GM18870 (cell line): Measurements from ENCODE around the gene MSI2.

Source experiments
- ATAC-seq: cut with Tn5 transposase; IDR thresholded peaks from one replicate; pipeline ENCODE4 v1.9.1; 2021; ENCODE audit warnings: moderate library complexity; ENCODE audit not compliant: unreplicated experiment

MSI2 gene

DNA sequence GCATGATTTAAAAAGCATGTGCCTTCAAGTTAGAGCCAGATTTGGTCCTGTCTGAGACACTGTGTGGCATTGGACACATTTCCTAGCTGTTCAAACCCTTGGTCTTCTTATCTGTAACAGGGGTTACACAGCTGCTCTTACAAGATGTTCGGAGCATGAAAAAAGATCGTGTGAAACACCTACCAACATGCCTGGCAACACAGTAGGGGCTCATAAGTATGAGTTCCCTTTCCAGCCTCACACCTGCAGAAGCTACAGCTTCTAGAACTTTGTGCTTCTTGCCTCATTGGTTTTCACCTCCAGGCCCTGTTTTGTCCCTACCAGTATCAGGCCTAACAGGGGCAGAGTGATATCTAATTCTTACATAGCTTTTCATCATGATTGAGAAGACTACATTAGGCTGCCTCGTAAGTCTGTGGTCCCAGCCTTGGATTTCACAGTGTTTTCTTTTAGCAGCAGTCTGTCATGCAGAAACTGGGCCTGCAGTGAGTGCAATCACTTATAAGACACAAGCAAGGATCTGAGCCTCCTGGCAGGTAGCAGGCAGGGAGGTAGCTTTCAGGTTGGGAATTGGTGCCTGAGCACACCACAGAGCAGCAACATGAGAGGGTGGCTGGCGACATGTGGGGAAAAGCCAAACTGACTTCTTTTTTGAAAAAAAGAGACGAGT, 410.0 kb downstream of the MSI2 start:
- ATAC-seq: no peak

DNA sequence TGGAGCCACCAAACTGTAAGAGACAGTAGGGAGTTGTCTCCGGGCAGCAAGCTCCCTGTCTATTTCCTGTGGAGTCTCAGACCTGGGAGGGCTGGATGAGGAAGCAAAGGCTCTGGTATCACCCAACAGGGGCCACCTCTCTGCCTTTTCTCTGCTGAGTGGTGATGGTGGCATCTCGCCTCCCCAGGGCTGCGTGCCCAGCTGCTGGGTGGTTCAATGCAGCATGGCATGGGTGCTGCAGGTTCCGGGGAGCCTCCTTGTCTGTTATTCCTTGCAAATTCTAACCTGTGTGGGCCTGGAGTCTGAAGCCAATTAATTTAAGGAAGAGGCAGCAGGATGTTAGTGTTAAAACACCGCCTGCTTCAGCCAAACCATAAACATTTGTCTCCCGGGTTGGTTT, 410.6 kb downstream of the MSI2 start:
- ATAC-seq: no peak

DNA sequence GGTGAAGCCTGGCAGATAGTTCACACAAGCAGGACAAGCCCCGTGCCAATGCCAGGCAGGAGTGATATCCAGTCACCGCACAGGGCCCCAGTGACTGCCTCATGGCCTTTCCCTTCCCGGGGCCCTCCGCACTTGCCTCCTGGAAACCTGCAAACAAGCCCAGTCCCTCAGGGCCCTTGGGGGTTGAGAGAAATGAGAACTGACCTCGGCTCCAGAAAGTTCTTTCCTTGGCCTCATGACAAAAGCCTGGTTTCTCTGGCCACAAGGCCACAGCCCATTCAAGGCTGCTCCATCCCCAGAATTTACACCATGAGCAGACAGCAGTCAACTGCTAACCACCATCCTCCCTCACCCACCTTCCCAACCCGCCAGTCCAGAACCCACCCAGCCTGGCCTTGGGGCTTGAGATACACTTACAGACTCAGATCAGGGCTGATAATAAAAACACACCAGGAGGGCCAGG, 411.2 kb downstream of the MSI2 start:
- ATAC-seq: no peak

DNA sequence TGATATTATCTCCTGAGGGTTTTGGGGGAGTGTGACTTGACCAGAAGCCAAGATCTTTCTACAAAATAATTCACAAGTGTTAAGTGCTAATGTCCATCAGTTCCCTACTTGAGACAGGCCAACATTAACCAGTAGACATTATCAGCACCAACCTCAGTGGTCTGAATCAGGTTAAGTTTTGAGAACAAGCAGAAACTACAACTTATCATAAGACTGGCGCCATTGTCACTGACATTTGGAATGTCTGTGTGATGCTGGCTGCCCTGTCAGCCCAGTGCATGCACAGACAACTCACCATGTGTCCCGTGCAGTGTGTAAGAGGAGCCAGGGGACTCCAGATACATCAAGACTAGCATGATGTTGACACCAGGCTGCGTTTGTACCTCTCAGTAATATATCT, 412.0 kb downstream of the MSI2 start:
- ATAC-seq: no peak

DNA sequence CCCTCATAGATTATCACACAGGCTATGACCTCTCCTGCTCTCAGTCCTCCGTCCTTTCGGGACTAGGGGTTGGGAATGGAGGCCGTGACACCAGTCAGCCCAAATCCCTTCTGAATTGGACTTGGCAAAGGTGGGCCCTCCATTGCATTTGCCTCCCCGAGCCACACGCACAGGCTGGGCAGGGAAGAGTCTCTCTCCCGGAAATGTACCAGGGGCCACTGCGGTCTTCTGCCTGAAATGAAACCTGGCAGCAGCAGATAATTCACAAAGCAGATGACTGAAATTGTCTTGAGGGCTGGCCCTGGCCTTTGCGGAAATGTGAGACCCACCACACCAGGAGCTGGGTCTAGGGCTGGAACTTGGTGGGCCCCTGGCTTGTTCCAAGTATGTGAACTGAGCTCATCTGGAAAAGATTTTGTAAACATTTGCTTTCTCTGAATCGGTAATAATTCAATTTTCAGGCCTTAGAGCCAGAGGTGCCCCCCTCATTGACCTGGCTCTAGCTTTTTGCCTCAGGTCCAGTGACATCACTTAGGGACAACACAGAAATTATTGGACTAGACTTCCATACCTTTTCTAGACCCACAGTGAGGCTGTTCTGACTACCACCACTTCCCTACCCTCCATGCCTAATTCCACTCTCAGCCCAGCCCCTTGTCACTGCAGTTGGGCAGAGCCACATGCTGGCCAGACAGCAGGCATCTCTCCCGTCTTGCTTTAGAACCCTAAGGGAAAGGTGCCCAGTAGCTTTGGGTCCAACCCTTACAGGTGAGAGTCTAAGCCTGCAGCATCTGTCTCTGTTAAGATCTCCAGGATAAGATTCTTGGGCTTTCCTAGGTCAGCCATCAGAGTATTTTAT, 413.6 kb downstream of the MSI2 start:
- no peak for ATAC-seq

DNA sequence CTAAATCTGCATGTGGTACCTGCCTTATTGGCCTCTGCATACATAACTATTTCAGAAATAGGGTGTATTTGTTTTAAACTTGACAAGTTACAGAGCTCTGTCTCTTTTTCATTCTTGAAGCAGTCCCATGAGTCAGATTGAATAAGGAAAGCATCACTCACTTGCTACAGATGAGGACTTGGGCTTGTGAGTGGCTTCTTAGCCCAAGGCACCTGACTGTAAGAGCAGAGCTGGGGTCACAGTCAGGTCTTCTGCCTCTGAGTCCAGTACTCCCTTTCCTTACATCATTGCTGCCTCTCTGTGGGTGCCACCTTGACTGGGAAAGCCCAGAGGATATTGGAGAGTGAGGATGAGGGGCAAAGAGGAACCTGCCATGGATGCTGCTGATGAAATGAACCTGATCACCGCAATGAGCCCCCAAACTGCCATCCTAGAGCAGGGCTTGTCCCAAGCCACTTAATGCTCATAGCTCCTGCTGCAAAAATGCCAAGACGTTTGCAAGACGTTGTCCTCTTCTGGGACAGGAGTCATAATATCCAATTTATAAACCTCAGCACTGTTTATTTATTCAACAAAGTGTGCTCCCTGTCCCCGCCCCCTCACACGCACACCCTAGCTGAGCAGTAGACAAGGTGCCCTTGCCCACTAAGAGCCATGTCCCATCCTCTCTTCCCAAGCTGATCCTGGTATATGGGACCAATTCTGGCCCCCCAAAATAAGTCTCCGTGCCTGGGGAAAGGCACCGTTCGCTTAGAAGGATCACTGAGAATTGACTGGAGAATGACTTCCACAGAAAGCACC, 414.6 kb downstream of the MSI2 start:
- no peak for ATAC-seq

DNA sequence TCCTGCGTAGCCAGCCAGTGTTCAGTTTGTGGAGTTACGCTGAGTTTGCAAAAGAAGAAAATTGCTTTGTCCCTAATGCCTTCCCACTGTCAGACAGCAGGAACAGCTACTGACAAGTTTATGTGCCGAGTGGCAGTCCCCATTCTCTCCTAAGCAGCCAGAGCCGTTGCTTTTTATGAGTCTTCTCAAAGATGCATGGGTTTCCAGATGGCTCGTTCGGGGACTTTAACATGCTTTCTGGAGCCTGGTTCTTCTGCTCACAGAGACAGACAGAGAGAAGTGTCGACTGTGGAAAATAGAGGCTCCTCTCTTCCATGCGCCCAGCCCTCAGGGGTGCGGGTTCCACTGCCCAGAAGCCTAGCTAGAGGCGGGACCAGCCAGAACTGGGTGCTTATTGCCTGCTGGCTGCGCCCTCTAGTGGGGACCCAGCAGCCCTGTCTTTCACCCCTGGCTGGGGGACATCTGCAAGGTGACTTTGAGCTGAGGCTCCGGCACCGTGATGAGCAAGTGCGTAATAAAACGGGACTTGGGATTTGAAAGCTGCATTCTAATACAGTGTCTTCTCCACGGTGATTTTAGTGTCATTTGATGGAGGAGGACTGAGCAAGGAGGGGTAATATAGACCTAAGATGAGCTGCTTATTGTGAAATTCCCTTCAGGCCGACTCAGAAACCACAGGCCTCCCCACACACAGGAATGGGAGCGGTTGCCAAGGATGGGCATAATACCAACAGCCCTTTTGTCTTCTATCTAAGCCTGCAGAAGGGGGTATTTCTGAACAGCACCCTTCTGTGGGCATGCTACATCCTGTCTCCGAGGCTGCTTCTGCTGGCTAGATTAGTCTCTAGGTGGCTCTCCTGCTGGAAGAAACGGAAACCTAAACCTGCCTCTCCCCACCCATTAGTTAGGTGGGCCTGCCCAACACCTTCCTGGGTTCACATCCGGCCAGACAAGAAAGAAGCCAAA, 415.6 kb downstream of the MSI2 start:
- no peak for ATAC-seq

DNA sequence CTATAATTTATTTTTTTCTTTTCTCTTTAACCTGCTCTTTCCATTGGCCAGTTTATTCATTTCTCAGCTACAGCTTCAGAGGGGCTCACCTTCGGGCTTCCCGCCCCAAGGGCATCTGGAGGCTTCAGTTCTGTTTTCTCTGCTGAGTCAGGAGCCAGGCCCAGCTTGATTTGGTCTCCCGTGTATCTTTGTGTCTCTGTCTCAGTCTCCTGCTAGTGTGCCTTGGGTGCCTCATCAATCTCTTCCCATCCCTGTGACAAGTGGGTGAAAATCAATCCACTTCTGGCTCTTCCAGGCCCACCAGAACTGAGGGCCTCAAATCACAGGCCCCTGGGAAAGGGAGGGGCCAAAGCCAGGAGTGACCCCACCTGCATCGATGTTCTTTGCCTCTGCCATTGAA, 416.6 kb downstream of the MSI2 start:
- no peak for ATAC-seq

DNA sequence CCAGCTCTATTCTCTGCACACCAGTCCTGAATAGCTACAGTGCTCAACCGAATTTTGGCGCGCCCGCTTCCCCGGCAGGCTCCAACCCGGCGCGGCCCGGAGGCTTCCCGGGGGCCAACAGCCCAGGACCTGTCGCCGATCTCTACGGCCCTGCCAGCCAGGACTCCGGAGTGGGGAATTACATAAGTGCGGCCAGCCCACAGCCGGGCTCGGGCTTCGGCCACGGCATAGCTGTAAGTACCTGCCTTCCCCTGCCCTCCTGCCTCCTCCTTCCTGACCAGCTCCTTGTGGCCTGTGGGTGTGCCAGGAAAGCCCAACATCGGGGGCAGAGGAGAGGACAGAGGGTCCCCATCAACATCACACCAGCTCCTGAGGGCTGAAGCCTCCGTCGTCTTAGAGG, 418.6 kb downstream of the MSI2 start:
- no peak for ATAC-seq

DNA sequence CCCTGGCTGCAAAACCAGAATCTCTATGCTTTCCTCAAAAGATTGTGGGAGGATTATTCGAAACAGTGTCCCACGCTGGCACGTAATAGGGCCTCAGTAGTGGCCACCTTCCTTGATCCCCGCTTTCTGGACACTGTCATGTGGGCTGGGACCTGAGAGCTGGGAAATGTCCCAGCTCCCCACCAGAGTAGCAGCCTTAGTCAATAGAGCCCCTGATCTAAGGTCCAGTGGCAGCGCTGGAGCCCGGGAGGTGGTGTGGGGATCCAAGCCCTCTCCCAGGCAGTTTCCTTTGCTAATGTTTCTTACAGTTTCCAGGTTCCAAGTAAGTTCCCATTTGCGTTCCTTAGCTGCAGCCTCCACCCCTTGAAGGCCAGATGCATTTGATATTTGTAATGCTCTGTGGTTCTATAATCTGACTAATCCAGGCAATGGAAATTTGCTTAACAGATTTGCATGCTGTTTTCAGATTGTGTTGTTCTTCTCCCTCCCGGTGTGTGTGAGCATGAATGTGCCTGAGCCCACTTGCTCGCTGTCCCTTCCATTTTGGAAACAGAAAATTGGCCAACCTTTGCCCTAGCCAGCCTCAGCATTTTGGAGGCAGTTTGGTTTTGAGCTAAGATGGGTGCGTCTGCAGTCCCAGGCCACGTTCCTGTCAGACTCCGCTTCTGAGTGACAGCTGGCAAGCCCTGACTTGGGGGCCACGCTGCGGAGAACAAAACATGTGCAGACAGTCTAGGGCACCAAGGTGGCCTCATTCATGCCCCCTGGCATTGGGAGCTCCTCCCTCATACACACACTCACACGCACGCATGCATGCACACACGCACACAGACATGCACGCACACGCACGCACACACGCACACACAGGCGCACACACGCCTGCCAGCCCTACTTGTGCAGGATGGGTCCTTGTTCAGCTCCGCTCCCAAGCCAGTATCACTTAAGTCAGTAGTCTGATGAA, 419.4 kb downstream of the MSI2 start:
- no peak for ATAC-seq

DNA sequence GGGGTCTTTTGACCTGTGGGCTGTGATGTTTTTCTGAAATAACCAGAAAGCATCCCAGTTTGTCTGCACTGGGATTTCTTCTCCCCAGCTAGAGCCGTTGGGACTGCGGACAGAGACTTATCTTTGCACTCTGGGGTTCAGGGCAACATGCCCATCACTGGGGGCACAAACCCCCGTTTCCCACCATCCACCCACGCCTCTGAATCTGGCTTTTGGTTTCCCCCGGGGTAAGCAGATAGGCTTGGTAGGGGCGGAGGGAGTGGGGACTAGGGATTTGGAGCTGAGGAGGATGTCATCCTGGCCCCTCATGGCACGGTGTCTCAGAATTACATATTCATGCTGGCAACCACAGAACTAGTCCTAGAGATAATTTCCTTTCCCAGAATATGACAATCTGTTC, 420.2 kb downstream of the MSI2 start:
- ATAC-seq: no peak

DNA sequence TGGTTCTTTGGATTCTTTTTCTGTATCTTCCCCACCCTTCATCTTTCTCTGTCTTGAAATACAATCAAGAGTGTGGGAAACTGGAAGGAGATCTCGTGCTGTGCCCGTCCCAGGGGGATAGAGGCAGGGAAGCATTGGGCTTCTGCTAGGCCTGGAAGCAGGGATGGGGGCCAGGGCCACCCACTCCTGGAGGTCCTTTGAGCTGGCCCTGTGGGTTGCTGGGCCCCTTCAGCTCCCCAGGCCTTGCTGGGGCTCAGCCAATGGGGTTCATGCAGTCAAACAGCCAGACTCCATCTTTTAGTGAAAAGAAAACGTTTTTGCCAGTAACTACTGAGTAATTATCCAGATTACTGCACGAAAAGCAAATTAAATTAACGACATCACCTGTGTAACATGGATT, 421.0 kb downstream of the MSI2 start:
- no peak for ATAC-seq

DNA sequence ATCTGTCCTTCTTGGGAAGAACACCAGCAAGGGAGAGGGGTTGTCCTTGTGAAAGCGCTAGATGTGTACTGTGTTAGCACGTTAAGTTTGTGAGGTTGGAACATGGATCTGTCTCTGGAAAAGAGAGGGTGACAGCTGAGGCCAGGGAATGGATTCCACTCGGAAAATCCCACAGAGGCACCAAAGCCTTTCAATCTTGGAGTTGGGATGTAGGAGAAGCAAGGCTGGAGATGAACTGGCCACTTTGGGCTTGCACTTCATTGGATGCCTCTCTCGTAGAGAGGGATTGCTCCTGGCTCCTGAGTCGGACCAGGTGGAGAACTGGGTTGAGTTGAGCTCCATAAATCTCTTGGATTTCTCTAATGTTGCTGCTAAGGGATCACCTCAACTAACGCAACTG, 421.5 kb downstream of the MSI2 start:
- ATAC-seq: no peak

DNA sequence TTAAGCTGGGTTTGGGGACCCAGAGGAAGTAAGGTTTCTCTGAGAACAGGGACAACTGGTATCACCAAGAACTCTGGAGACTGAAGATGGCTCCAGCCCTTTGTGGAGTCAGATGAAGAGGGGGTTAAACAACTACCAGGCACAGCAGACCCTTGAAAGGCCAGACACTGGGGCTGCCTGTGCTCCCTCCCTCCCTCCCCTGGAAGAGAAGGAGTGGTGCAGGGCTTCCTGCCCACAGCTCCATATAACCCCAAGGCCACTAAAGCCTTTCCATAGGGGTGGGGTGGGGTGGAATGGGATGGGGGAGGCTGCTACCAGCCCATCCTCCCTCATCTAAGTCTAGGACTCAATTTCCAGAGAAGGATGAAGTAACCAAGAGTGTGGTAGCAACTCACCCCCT, 422.1 kb downstream of the MSI2 start:
- ATAC-seq: no peak

DNA sequence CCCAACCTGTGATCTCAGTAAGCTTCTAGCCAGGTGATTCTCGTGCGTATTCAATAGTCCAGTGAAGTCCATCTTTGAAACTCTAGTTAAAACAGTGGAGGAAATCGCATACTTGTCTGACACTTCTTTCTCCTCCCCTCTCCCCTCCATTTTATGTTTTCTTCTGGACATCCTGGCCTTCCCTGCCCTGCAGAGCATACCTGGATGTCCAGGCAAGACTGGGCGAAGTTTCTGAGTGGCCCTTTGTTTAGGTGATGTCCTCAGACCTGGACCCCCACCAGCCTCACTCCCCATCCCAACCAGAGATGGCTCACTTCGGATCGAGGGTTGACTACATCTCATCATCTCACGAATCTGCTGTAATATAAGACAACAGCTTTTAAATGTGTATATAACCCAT, 423.0 kb downstream of the MSI2 start:
- no peak for ATAC-seq

DNA sequence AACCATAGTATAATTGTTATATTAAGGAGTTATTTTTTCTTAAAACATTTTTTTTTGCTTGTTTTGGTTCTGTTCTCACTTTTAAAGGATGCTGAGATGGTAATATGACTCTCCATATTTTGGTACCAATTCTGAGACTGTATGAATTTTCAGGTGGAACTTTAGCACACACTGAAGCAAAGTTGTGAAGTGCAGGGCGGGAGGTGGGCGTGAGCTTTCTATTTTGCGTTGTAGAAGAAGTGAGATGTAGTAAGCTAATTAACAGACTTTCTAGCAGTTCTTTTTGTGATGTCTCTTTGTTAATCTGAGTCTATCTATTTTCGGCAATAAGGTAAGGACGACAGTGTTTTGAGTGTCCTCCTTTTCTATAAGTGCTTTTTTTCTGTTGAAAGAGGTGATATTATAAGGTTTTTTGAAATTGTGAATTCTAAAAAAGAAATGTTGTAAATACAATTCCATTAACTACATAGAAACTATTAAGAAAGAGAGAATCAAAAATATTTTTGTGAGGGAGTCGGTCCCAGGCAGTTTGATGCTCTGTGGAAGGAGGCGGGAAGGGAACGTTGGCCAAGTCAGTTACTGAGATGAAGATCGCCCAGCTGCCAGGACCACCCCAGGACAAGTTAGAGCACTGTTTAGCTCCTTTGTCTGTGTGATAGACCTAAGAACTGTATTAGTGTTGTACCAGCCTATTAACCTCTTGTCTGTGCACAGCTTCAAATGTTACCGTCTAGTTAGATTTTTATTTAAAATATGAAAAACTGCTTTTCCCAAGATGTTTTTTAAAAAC, 423.8 kb downstream of the MSI2 start:
- ATAC-seq: no peak

DNA sequence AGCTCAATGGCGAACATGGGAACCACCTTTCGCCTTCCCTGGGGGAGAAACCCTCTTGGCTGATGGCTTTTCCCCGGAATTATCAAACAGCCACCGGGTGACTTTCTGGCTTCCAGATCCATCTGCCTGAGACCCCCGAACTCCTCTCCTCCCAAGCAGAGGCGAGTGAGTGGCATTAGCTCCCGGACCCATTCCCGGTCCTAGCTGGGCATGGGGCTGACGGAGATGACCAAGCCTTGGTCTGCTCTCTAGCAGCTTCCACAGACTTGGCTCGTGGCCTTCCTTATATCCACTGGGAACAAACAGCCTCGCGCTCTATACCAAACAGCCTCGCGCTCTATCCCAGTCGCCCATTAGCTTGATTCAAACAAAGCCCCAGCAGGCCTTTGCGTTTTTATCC, 426.4 kb downstream of the MSI2 start:
- ATAC-seq: no peak

DNA sequence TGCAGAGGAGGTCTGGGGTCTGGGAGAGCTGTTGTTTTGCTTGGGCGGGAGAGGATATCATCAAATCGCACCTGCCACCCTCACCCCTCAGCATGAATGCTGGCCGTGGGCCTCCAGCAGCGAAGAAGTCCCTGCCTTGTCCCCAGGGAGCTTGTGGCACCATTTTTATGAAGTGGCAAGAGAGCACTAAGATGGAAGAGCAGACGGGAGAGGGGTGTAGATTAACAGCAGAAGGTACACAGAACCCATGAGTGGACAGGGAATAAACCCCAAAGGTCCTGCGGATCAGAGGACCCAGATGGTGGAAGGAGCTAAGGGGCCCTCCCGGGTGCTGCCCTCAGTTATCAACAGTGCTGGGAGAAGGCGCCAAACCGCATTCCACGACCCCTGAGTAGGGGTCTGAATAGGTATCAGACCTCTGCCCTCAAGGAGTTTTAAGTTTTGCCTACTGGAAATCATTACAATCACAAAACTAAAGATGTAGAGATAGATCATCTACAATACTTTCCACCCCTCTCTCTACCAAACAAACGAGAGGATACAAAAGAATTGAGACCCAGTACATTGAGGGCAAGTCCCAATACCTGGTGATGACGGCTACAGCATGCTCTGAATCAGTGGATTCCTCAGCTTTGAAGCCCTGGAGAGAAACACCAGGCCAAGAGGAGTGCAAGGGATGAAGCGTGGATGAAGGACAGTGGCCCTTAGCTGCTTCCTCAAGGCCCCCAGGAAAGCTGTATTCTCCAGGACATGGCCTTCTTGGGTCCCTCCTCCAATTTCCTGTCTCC, 428.6 kb downstream of the MSI2 start:
- no peak for ATAC-seq
